Measurements from ENCODE around the gene B4GALT2.

- TF ChIP-seq CTCF (conservative IDR thresholded peaks at IDR 0.05), result no peak
- no peak for TF ChIP-seq EZH2 (IDR thresholded peaks at IDR 0.05; ENCODE audit: low read depth)
Observed at GRCh38 chr1:44033041-44033575, 54.1 kb downstream of the B4GALT2 start.
